HG03354 (cell line): ENCODE results near the gene ASTN2.

Experiments used
- ATAC-seq: cut with Tn5 transposase; IDR thresholded peaks from one replicate; pipeline ENCODE4 v1.9.1; 2021; ENCODE audit warnings: mild to moderate bottlenecking; ENCODE audit not compliant: unreplicated experiment, poor library complexity, severe bottlenecking

The ASTN2 gene

DNA sequence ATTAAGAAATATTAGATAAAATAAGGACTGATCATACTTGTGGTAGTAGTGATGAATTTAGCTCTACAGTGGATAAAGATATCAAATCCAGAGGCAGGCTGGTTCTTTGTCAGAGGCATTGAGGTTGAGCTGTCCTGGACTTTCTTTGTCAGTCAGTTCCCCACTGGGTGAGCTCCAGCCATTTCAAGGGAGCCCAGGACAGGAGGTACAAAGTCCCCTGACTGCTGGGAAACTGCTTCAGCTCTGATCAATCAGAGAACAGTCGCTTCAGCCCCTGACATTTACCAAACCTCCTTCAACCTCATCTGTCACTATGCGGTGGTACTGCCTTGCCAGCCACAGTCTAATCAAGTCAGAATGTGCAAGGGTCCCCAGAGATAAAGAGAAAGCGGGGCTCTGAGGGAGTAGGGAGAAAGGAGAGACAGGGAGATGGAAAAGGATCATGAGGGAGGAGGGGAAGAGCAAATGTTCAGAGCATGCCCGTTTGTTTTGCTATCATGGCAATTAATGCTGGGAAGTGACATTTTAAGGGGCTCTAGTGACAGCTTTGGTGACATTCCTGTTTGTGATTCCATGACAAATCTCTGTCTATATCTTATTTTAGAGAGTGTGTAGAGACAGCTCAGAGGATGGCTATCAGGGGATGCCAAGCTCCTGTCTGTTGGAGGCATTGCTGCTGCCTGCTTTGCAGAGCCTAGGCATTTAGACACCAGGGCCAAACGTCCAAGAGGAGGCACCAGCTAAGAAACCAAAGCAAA, 223.2 kb downstream of the ASTN2 start:
- no peak for ATAC-seq

DNA sequence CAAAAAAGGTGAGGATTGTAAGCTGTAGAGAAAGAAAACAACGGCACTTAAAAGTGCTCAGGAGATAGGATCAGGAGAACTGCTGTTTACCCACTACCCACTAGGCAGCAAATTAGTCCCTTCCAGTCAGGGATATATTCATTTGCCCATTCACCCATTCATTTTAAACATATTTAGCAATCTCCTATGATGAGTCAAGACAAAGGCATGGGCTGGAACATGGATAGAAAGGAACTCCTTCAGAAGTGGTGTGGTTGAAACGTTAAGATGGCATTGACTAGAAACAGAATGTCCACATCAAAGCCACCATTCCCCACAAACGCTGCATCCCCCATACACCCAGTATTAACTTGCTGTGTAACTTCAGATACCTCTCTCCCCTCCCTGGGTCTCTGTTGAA, 225.7 kb downstream of the ASTN2 start:
- ATAC-seq = no peak

DNA sequence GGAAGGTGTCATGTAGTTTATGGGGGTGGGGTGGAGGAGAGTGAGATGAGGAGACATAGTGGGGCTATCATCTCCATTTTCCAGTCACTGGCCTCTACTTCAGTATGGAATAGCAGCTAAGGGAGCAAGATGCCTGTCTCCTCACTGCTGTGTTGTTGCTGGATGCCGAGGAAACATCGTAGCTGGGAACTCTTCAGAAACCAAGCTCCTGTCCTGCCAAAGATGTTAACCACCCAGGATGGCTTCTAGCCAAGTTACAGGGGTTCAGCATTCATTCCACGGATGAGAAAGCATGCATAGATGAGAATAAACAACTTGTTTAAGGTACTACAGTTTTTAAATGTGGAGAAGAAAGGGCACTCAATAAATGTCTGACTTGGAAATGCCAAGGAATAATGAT, 226.5 kb downstream of the ASTN2 start:
- ATAC-seq = no peak

DNA sequence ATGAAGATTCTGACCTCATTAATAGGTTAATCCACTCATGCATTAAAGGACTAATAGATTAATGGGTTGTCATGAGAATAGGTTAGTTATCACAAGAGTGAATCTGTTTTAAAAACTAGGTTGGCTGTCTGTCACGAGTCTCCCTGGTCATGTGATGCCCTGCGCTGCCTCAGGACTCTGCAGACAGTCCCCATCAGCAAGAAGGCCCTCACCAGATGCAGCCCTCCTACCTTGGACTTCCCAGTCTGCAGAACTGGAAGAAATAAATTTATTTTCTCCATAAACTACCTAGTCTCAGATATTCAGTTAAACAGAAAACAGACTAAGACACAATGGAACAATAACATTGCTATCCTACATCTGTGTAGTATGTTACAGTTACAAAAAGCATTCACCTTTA, 227.4 kb downstream of the ASTN2 start:
- ATAC-seq = no peak

DNA sequence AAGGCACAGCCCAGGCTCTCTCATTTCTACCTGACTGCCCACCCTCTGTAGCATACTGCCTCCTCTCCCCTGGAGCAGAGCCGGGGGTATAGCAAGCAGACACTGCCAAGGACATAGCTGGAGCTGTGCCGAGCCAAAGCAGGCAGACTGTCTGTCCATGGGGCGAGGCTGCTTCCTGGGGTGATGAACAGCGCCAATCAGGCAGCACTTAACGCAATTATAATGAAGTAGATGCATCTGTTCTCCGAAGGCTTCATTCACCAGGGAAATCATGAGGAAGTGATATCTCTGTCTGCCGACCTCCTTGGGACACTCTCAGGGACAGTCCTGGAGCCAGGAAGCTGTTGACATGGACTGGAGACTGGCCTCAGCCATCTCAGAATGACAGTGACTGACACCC, 230.7 kb downstream of the ASTN2 start:
- ATAC-seq = no peak

DNA sequence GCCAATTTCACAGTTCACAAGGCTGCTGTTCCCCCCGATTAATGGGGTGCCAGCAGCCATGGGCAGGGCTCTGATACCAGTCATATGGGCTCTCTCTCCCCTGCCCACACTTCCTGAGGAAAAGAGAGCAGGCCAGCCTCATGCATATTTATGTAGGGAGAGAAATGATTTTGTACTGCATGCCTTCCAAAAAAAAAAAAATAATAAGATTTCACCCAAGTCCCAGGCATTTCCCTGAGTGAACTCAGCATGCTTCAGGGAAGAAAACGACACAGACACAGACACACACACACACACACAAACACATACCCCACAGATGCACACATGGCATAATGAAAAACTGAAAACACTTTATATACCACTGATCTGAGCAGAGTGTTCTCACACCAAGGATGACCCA, 232.8 kb downstream of the ASTN2 start:
- ATAC-seq = no peak

DNA sequence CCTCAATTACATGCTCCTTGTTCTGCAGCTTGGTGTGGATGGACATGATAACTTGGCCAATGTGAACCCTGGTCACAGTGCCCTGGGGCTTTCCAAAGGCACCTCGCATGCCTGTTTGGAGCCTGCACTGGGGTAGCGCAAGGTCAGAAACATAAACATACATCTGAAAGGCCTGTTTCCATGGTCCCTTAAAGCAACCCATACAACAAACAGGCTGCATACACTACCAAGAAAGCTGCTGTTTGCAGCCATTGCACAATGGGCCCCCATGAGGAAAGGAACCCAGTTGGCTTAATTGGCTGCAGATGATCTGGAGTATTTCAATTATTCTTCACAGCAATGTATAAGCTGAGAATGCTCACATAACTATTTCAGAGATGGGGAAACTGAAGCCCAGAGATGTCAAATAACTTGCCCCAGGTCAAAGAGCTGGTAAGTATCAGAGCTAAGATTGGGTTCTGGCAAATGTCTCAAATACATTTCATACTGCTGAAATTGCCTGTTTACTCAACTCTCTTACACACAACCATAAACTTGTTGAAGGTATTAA, 233.9 kb downstream of the ASTN2 start:
- no peak for ATAC-seq

DNA sequence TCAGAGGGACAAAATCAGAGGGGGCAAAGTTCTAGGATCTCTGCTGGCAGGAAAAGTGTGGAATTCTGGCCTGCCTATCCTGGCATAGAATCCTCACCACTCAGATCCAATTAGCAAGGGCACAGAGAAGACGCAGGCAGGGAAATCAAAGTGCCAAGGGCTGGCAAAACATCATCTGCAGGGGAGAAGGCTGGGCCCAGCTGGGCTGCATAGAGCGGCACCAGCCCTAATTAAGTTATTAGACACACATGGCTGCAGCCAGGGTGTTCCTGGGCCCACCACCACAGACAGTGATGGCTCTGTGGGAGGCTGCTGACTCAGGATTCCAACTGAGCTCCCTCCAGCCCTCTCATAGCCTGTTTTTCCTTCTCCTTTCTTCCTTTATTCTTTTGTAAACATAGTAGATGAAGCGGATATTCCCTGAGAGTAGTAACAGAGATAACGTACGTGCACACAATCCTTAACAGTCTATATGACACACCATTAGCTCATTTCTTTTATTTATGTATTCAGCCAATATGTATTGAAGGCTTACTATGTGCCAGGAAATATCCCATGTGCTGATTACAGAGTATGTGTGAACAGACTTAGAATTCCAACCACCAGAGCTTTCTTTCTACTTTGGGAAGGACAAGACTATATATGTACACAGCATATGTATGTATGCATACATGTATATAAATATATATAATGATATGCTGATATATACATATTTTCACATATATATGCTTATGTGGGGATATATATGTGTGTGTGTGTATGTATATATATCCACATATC, 236.1 kb downstream of the ASTN2 start:
- ATAC-seq = no peak

DNA sequence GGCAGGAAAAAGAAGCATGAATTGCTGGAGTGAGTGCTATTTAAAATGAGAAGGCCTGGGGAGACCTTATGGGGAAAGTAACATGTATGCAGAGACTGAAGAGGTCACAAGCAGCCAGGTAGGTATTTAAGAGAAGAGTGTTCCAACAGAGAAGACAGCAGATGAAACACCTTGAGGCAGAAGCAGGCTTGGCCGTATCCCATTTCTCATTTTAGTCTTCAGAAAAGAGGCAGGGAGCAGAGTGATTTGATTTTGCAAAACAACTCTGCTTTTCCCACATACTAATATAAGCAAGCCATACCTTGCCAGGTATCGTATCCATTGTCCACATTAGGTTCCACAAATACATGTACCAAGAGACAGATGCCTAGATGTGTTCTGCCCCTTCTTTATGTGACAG, 244.3 kb downstream of the ASTN2 start:
- ATAC-seq = no peak

DNA sequence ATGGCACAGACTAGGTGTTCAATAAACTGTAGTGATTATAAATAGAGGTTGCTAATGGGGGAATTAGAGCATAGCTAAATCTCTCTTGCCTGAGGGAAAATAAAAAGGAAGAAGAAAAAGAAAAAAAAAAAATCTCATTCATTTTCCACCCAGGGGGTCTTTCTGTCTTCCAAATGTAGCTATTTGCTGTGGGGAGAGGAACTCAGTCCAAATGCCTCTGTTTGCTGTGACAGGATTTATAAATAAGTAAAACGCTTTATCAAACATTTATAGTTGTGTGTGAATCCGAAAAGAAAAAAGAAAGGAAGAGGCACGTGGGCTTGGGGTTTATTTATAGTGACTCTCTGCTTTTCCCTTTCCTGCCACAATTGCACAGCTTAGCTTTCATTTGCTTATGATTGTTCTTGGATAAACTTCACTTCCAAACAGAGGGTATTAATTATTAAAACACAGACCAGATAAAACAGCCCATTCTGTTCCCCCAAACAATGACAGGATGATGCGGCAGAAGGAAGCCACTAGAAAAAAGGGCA, 245.7 kb downstream of the ASTN2 start:
- ATAC-seq = no peak

DNA sequence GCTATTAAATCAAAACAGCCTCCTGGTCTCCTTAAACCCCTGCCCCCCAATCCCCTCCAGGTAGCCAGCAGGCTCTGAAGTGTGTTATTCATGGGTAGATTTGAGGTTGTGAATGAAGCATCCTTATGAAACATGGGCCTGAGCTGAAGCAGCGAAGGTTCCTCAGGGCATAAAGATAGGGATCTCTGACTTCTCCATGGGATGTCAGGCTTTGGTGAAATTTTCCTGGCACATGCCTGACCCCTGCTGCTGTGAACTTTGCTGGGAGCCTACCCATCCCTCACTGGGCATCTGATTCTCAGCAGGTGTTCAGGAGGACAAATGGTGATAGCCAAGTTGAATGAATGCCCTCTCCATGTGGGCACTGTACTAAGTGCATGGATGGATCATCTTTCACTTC, 250.3 kb downstream of the ASTN2 start:
- no peak for ATAC-seq

DNA sequence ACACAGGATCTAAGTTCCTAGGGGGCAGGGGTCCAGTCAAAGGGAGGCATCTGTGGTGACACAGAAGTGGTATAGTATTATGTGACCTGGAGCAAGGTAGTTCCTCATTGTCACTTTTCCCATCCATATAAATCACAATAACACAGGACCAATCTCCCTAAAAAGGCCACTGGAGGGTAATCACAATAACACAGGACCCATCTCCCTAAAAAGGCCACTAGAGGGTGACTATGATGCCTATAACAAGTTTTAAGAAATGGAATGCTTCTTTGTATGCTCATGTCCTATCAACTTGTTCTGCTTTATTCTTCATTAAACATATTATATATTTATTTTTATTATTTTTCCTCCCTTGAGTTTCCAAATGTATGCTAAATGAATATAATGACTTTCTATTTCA, 254.6 kb downstream of the ASTN2 start:
- ATAC-seq = no peak

DNA sequence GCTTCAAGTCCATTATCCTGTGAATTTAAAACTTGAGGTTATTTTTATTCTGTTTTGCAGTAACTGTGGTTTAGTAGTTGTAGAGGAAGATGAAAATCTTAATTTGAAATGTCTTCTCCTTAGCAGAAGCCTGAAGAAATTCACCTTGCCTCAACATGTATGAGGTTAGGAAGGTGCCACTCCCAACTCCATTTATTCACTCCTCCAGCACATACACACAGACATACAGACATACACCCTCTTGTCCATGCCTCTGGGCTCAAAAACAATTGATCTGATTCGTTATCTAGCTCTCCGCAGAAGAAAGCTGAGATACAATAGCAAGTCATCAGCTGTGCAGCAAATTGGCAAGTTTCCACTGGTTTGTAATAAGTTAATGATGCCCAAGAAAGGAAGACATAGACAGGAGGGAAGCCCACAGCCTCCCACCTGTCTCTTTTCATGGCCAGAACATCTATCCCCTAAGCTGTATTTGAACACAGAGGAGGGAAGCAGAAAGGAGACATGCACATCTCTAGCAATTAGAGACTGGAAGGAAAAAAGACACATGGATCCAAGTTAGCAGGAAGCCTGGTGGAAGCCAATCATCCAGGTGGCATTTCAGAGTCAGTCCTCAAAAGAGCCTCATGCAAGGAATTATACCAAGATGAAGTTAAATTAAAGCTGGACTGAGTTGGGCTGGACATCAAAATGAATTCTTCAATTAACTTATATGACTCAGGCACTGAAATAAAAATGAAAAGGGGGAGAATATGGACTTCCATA, 257.9 kb downstream of the ASTN2 start:
- ATAC-seq = no peak

DNA sequence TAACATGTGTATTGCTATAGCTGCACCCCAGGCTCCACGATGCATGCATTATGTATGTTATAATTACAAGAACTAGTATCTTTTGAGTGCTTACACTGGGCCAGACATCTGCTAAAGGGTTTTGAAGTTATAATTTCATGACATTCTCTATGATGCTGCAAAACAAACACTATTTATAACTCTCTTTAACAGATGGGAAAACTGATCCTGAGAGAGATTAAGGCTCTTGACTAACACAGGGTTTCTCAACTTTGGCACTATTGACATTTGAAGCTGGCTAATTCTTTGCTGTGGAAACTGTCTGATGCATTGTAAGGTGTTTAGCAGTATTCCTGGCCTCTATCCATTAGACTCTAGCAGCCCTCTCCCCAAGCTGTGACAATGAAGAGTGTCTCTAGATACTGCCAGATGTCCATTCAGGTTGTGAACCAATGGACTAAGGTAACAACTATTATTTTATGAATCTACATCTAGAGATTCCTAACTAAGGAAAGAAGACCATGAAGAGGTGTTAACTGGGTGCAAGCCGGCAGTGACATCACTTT, 258.6 kb downstream of the ASTN2 start:
- ATAC-seq = no peak

DNA sequence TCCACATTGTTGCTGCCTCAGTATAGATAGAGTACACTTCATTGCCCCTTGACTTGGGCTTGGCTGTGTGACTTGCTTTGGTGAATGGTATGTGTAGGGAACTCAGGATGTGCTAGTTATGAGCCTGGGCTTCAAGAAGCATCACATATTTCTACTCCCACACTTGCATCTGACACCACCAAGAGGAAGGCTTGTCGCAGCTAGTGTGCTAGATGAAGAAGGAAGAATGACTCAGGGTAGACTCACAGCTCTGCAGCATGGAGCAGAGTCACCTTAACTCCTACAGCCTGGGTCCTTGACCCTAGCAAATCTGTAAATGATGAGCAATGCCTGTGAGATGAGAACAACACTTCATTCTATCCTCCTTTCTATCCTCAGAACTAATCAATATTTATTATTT, 261.8 kb downstream of the ASTN2 start:
- ATAC-seq = no peak

DNA sequence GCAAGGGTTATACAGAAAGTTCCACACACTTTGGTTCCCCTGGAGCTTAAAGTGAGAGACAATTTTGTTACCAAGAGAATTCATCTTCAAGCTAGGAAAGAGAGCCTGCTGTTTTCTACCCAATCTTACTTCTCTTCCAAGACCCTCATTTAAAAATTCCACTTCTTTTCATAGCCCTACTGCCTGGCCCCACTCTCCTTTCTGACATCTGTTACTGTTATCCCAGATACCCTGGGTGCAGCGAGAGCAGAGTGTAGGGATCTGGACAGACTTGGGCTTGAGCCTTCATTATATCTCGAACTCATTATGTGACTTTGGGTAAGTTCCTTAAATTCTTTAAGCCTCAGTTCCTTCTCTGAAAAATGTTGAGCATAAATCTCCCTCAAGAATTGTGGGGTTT, 263.1 kb downstream of the ASTN2 start:
- no peak for ATAC-seq

DNA sequence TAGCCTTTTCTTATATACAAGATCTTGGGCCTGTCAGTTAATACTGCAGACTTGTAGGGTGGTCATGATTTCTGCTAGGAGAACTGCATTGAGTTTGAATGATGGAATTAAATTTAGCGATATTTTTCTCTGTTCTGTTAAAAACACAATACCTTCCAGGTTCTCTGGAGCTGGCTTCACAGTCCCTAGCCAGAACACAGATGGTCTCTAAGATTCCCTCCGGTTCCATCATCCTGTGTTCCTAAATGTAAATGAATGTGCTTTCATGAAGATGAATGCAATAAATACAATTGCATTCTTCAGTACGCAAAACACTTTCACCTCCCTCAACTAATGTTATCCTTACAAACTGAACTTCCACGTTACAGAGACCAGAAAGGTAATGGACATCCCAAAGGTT, 264.9 kb downstream of the ASTN2 start:
- no peak for ATAC-seq

DNA sequence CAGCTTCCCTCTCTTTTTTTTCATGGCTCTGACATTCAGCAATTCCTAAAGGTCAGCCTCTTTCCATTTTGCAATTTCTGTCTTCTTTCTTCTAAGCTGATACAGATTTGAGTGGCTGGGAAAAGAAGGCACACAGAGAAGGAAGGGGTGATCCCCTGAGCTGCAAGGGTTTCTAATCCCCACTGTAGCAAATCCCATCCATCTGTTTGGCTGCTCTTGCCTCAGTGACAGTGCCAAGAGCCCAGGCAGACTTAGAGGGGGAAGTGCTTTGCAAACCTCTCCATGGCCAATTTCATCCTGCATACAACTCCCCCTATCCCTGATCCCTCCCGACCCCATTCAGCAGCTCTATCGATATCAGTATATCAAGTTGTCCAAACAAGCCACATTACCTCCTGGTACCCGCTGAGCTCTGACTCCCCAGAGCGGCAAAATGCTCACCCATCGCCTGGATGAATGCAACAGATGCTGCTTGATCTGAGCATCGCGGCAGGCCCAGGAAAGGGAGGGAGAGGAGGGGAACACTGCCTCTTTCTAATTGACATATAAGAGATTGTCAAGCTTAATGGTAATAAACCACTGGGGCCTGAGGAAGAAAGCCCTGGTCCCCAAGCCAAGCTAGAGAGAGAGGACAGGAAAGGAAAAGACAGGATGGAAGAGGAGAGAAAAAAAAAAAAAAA, 268.9 kb downstream of the ASTN2 start:
- ATAC-seq = no peak

DNA sequence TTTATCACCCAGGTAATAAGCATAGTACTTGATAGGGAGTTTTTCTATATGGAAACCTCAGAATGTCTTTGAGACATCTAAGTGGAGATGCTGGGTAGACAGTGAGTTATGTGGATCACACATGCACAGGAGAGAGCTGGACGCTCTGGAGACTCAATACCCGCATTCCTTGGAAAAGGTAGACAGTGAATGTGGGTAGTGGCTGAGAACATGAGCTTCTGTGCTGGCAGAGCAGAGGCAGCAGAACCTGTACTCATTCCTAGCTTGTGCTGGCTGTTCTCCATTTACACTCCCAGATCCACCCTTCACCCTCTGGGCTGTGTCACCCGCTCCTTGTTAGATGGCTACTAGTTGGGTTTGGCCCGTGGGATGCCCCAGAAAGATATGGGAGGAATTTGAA, 269.8 kb downstream of the ASTN2 start:
- ATAC-seq = no peak
